ENCODE results near the gene DMWD. TPM values are rescaled to one million over a fixed set of nuclear protein-coding genes. Genes with fewer than 3 reads are reported as not detected.

DMWD gene
- total and polyA plus RNA-seq, 2 of the 13 experiments (the other 11 are each of a cell fraction or from before 2014, with no cell fraction given) = 10.3 to 14.9 TPM

DNA sequence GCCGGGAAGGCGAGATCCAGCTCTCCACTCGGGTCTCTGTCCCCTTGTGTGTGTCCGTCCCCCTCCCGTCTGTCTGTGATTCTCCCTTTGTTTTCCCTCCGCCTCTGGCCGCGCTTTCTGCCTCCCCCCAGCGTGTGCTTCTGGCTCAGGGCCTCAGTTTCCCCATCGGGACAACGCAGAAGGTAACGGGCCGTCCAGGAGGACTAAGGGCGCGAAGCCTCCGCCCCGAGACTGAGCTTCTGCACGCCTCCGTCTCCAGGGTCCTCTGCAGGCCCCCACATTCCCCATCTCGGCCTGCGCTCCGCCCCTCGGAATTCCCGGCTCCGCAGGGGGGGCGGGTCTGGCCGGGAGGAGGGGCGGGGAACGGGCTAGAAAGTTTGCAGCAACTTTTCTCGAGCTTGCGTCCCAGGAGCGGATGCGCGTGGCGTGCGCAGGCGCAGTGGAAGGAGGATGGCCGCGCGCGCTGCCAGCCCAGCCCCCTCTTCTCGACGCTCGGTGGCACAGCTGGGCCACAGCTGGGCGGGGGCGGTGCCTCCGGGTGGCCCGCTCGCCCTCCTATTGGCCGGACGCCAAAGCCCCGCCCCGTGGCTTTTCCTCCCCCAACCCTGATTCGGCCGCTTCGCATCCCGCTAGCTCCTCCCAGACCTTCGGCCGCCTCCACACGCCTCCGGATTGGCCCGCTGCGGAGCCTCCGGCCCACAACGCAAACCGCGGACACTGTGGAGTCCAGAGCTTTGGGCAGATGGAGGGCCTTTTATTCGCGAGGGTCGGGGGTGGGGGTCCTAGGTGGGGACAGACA lies 23.5 kb downstream of the DMWD start, which contains the start of gene SIX5 (continued):
- TF ChIP-seq, protein P1, sequence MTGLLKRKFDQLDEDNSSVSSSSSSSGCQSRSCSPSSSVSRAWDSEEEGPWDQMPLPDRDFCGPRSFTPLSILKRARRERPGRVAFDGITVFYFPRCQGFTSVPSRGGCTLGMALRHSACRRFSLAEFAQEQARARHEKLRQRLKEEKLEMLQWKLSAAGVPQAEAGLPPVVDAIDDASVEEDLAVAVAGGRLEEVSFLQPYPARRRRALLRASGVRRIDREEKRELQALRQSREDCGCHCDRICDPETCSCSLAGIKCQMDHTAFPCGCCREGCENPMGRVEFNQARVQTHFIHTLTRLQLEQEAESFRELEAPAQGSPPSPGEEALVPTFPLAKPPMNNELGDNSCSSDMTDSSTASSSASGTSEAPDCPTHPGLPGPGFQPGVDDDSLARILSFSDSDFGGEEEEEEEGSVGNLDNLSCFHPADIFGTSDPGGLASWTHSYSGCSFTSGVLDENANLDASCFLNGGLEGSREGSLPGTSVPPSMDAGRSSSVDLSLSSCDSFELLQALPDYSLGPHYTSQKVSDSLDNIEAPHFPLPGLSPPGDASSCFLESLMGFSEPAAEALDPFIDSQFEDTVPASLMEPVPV (CRISPR knock-in tag; IDR thresholded peaks at IDR 0.05) = no peak
- TF ChIP-seq PAF1 (CRISPR knock-in tag; IDR thresholded peaks at IDR 0.05) (no peak), CHD4 (IDR thresholded peaks at IDR 0.05; ENCODE audit: borderline replicate concordance, low read length) (no peak), DNMT3B (CRISPR knock-in tag; conservative IDR thresholded peaks at IDR 0.05) (peak; percentile 87; the same call in 1 of the 2 replicates), ZFP36 (IDR thresholded peaks at IDR 0.05; ENCODE audit: borderline replicate concordance, low read depth, low read length, partially characterized antibody) (no peak), EEA1 (CRISPR knock-in tag; IDR thresholded peaks at IDR 0.05; ENCODE audit: borderline replicate concordance) (no peak; the same call in 1 of the 2 replicates), ZBTB42 (CRISPR knock-in tag; IDR thresholded peaks at IDR 0.05) (peak; percentile 100), GABPB1 (CRISPR knock-in tag; IDR thresholded peaks at IDR 0.05) (peak; percentile 90), ZNF737 (CRISPR knock-in tag; IDR thresholded peaks at IDR 0.05; ENCODE audit: borderline replicate concordance) (no peak), YEATS4 (CRISPR knock-in tag; IDR thresholded peaks at IDR 0.05; ENCODE audit: borderline replicate concordance) (peak; percentile 77; the same call in 1 of the 2 replicates), RFXAP (CRISPR knock-in tag; IDR thresholded peaks at IDR 0.05; ENCODE audit: borderline replicate concordance) (peak; percentile 86; the same call in 1 of the 2 replicates), ZSCAN12 (CRISPR knock-in tag; IDR thresholded peaks at IDR 0.05) (no peak; the same call in 1 of the 2 replicates), ZNF605 (CRISPR knock-in tag; IDR thresholded peaks at IDR 0.05) (no peak; the same call in 1 of the 2 replicates), ELF3 (CRISPR knock-in tag; IDR thresholded peaks at IDR 0.05) (peak; percentile 50), NFIC (IDR thresholded peaks at IDR 0.05; ENCODE audit: low read length) (no peak), GPN1 (CRISPR knock-in tag; IDR thresholded peaks at IDR 0.05; ENCODE audit: borderline replicate concordance) (0 out of 2 replicates have a peak, but pooled peaks have one; percentile 63), ADNP (CRISPR knock-in tag; IDR thresholded peaks at IDR 0.05) (no peak)
- TF ChIP-seq, protein P2, sequence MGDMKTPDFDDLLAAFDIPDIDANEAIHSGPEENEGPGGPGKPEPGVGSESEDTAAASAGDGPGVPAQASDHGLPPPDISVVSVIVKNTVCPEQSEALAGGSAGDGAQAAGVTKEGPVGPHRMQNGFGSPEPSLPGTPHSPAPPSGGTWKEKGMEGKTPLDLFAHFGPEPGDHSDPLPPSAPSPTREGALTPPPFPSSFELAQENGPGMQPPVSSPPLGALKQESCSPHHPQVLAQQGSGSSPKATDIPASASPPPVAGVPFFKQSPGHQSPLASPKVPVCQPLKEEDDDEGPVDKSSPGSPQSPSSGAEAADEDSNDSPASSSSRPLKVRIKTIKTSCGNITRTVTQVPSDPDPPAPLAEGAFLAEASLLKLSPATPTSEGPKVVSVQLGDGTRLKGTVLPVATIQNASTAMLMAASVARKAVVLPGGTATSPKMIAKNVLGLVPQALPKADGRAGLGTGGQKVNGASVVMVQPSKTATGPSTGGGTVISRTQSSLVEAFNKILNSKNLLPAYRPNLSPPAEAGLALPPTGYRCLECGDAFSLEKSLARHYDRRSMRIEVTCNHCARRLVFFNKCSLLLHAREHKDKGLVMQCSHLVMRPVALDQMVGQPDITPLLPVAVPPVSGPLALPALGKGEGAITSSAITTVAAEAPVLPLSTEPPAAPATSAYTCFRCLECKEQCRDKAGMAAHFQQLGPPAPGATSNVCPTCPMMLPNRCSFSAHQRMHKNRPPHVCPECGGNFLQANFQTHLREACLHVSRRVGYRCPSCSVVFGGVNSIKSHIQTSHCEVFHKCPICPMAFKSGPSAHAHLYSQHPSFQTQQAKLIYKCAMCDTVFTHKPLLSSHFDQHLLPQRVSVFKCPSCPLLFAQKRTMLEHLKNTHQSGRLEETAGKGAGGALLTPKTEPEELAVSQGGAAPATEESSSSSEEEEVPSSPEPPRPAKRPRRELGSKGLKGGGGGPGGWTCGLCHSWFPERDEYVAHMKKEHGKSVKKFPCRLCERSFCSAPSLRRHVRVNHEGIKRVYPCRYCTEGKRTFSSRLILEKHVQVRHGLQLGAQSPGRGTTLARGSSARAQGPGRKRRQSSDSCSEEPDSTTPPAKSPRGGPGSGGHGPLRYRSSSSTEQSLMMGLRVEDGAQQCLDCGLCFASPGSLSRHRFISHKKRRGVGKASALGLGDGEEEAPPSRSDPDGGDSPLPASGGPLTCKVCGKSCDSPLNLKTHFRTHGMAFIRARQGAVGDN (CRISPR knock-in tag; IDR thresholded peaks at IDR 0.05) = peak; percentile 89
- TF ChIP-seq, protein P3, sequence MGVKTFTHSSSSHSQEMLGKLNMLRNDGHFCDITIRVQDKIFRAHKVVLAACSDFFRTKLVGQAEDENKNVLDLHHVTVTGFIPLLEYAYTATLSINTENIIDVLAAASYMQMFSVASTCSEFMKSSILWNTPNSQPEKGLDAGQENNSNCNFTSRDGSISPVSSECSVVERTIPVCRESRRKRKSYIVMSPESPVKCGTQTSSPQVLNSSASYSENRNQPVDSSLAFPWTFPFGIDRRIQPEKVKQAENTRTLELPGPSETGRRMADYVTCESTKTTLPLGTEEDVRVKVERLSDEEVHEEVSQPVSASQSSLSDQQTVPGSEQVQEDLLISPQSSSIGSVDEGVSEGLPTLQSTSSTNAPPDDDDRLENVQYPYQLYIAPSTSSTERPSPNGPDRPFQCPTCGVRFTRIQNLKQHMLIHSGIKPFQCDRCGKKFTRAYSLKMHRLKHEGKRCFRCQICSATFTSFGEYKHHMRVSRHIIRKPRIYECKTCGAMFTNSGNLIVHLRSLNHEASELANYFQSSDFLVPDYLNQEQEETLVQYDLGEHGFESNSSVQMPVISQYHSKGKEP (CRISPR knock-in tag; IDR thresholded peaks at IDR 0.05) = no peak
- TF ChIP-seq, protein P4, sequence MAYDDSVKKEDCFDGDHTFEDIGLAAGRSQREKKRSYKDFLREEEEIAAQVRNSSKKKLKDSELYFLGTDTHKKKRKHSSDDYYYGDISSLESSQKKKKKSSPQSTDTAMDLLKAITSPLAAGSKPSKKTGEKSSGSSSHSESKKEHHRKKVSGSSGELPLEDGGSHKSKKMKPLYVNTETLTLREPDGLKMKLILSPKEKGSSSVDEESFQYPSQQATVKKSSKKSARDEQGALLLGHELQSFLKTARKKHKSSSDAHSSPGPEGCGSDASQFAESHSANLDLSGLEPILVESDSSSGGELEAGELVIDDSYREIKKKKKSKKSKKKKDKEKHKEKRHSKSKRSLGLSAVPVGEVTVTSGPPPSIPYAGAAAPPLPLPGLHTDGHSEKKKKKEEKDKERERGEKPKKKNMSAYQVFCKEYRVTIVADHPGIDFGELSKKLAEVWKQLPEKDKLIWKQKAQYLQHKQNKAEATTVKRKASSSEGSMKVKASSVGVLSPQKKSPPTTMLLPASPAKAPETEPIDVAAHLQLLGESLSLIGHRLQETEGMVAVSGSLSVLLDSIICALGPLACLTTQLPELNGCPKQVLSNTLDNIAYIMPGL (CRISPR knock-in tag; IDR thresholded peaks at IDR 0.05; ENCODE audit: borderline replicate concordance in 1 of 2, low read depth in 1 of 2) = peak in 1 of 2 experiments; percentile 79; a peak in 1 of 4 replicates
